ENCODE measurements around the gene ATP6V1A. TPM values are rescaled to one million over a fixed set of nuclear protein-coding genes. Genes with fewer than 3 reads are reported as not detected.

ATP6V1A gene
- total and polyA plus RNA-seq, 2 of the 13 experiments (the other 11 are each of a cell fraction or from before 2014, with no cell fraction given) = 23.4 to 95.1 TPM

DNA sequence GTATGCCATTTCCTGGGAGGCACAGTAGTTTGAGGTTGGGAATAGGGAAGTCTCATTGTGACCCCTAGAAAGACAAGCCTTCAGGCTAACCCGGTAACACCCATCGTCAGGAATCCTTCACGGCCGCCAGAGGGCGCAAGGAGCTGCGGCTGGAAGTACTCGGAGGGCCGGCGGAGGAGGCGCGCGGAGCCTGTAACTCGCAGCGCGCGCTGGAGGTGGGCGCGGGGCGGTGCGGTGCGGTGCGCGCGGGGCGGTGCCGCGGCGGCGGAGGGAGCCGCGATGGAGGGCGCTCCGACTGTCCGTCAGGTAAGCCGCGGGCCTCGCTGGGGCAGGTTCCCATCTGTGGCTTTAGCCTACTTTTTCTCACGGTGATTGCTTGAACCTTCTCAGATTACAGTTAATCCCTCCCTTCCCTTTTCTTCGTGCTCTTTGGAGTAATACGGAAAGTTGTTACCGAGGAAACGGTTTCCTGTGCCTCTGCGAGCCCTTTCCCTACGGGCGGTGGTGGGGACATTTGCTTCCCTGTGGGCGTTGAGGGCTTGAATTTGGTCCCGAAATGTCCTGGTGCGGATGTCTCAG is 91.9 kb downstream of the ATP6V1A start, which contains the start of gene GRAMD1C (continued):
- peak; percentile 64 for TF ChIP-seq ZNF574 (CRISPR knock-in tag; IDR thresholded peaks at IDR 0.05)
- peak; percentile 31; the same call in 1 of the 2 replicates for TF ChIP-seq KAT8 (CRISPR knock-in tag; IDR thresholded peaks at IDR 0.05)
- TF ChIP-seq ZNF292 (CRISPR knock-in tag; IDR thresholded peaks at IDR 0.05; ENCODE audit: borderline replicate concordance, low read depth) = no peak
- no peak for TF ChIP-seq EEA1 (CRISPR knock-in tag; IDR thresholded peaks at IDR 0.05; ENCODE audit: borderline replicate concordance)
- TF ChIP-seq KDM5B (CRISPR knock-in tag; IDR thresholded peaks at IDR 0.05; ENCODE audit: borderline replicate concordance) = no peak; the same call in 1 of the 2 replicates
- peak; percentile 59 for TF ChIP-seq MAX (IDR thresholded peaks at IDR 0.05)
- TF ChIP-seq, protein P1, sequence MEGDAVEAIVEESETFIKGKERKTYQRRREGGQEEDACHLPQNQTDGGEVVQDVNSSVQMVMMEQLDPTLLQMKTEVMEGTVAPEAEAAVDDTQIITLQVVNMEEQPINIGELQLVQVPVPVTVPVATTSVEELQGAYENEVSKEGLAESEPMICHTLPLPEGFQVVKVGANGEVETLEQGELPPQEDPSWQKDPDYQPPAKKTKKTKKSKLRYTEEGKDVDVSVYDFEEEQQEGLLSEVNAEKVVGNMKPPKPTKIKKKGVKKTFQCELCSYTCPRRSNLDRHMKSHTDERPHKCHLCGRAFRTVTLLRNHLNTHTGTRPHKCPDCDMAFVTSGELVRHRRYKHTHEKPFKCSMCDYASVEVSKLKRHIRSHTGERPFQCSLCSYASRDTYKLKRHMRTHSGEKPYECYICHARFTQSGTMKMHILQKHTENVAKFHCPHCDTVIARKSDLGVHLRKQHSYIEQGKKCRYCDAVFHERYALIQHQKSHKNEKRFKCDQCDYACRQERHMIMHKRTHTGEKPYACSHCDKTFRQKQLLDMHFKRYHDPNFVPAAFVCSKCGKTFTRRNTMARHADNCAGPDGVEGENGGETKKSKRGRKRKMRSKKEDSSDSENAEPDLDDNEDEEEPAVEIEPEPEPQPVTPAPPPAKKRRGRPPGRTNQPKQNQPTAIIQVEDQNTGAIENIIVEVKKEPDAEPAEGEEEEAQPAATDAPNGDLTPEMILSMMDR (CRISPR knock-in tag; IDR thresholded peaks at IDR 0.05) = peak; percentile 90
- 0 out of 2 replicates have a peak, but pooled peaks have one; percentile 26 for TF ChIP-seq CBX5 (CRISPR knock-in tag; IDR thresholded peaks at IDR 0.05; ENCODE audit: borderline replicate concordance)
- TF ChIP-seq NCOA5 (CRISPR knock-in tag; IDR thresholded peaks at IDR 0.05) = no peak
- TF ChIP-seq CENPT (CRISPR knock-in tag; IDR thresholded peaks at IDR 0.05; ENCODE audit: low read depth) = 0 out of 2 replicates have a peak, but pooled peaks have one; percentile 61
- TF ChIP-seq ZNF800 (CRISPR knock-in tag; IDR thresholded peaks at IDR 0.05) = peak; percentile 79
- TF ChIP-seq, protein P2, sequence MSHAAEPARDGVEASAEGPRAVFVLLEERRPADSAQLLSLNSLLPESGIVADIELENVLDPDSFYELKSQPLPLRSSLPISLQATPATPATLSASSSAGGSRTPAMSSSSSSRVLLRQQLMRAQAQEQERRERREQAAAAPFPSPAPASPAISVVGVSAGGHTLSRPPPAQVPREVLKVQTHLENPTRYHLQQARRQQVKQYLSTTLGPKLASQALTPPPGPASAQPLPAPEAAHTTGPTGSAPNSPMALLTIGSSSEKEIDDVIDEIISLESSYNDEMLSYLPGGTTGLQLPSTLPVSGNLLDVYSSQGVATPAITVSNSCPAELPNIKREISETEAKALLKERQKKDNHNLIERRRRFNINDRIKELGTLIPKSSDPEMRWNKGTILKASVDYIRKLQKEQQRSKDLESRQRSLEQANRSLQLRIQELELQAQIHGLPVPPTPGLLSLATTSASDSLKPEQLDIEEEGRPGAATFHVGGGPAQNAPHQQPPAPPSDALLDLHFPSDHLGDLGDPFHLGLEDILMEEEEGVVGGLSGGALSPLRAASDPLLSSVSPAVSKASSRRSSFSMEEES (CRISPR knock-in tag; IDR thresholded peaks at IDR 0.05) = peak; percentile 24; the same call in 1 of the 2 replicates
- peak; percentile 83 for TF ChIP-seq HNRNPLL (IDR thresholded peaks at IDR 0.05; ENCODE audit: low read depth, low read length, poor library complexity, severe bottlenecking)
- no peak for TF ChIP-seq ZNF546 (CRISPR knock-in tag; conservative IDR thresholded peaks at IDR 0.05)
- no peak for TF ChIP-seq ARNTL (CRISPR knock-in tag; IDR thresholded peaks at IDR 0.05)
- TF ChIP-seq, protein P3, sequence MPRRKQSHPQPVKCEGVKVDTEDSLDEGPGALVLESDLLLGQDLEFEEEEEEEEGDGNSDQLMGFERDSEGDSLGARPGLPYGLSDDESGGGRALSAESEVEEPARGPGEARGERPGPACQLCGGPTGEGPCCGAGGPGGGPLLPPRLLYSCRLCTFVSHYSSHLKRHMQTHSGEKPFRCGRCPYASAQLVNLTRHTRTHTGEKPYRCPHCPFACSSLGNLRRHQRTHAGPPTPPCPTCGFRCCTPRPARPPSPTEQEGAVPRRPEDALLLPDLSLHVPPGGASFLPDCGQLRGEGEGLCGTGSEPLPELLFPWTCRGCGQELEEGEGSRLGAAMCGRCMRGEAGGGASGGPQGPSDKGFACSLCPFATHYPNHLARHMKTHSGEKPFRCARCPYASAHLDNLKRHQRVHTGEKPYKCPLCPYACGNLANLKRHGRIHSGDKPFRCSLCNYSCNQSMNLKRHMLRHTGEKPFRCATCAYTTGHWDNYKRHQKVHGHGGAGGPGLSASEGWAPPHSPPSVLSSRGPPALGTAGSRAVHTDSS (CRISPR knock-in tag; conservative IDR thresholded peaks at IDR 0.05) = no peak
- no peak for TF ChIP-seq FOXC1 (CRISPR knock-in tag; IDR thresholded peaks at IDR 0.05; ENCODE audit: borderline replicate concordance)
